Measurements from ENCODE around the gene FRMD1.

The FRMD1 gene

DNA sequence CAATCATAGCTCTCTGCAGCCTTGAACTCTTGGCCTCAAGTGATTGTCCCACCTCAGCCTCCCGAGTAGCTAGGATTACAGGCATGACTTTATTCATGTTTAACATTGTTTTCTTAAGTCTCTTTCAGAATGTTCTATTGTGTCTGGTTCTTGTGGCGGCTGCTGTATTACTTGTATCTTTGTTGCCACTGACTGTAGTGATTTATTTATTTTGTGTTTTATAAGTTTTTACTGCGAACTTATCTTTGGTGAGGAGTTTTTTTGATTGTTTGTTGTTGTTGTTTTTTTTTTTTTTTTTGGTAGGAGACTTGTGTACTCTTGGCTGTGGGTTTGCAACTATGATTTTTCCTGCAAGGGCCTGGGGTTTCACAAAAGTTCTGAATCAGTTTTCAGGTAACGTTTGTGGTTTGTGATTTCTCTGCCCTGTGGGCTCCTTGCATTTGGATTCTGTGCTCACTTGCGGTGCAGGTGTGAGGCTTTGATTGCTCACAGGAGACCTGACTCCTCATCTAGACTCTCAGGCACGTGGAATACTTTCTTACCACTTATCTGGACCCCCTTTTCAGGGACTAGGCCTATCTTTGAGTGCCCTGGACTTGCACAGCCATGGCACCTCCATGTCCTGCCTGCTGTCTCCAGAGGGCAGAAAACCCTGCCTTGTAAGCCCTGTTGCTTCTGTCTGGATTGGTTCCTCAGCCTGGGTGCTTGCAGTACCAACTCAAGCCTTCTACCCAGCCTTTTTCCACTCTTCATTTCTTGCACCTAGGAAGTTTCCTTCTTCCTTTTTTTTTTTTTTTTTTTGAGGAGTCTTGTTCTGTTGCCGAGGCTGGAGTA, 56.3 kb downstream of the FRMD1 start (continued):
- TF ChIP-seq, protein P1, sequence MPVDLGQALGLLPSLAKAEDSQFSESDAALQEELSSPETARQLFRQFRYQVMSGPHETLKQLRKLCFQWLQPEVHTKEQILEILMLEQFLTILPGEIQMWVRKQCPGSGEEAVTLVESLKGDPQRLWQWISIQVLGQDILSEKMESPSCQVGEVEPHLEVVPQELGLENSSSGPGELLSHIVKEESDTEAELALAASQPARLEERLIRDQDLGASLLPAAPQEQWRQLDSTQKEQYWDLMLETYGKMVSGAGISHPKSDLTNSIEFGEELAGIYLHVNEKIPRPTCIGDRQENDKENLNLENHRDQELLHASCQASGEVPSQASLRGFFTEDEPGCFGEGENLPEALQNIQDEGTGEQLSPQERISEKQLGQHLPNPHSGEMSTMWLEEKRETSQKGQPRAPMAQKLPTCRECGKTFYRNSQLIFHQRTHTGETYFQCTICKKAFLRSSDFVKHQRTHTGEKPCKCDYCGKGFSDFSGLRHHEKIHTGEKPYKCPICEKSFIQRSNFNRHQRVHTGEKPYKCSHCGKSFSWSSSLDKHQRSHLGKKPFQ (tag by site-specific recombination; IDR thresholded peaks at IDR 0.05) = no peak
- TF ChIP-seq ZXDB (tag by site-specific recombination; IDR thresholded peaks at IDR 0.05) = peak; percentile 40; the same call in 1 of the 2 replicates
- TF ChIP-seq, protein P2, sequence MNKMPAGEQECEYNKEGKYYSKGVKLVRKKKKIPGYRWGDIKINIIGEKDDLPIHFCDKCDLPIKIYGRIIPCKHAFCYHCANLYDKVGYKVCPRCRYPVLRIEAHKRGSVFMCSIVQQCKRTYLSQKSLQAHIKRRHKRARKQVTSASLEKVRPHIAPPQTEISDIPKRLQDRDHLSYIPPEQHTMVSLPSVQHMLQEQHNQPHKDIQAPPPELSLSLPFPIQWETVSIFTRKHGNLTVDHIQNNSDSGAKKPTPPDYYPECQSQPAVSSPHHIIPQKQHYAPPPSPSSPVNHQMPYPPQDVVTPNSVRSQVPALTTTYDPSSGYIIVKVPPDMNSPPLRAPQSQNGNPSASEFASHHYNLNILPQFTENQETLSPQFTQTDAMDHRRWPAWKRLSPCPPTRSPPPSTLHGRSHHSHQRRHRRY (tag by site-specific recombination; IDR thresholded peaks at IDR 0.05) = no peak
- no peak for TF ChIP-seq ZFP3 (tag by site-specific recombination; IDR thresholded peaks at IDR 0.05; ENCODE audit: low read depth)
- no peak for TF ChIP-seq ZSCAN23 (tag by site-specific recombination; IDR thresholded peaks at IDR 0.05)
- TF ChIP-seq SCRT1 (tag by site-specific recombination; IDR thresholded peaks at IDR 0.05; ENCODE audit: borderline replicate concordance) = 0 out of 2 replicates have a peak, but pooled peaks have one; percentile 42
- peak; percentile 20; the same call in 1 of the 2 replicates for TF ChIP-seq ZNF600 (tag by site-specific recombination; IDR thresholded peaks at IDR 0.05)
- TF ChIP-seq, protein P3, sequence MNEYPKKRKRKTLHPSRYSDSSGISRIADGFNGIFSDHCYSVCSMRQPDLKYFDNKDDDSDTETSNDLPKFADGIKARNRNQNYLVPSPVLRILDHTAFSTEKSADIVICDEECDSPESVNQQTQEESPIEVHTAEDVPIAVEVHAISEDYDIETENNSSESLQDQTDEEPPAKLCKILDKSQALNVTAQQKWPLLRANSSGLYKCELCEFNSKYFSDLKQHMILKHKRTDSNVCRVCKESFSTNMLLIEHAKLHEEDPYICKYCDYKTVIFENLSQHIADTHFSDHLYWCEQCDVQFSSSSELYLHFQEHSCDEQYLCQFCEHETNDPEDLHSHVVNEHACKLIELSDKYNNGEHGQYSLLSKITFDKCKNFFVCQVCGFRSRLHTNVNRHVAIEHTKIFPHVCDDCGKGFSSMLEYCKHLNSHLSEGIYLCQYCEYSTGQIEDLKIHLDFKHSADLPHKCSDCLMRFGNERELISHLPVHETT (tag by site-specific recombination; IDR thresholded peaks at IDR 0.05) = no peak
- no peak for TF ChIP-seq ZFP37 (tag by site-specific recombination; IDR thresholded peaks at IDR 0.05)
- peak; percentile 50; the same call in 1 of the 2 replicates for TF ChIP-seq BCL11A (tag by site-specific recombination; IDR thresholded peaks at IDR 0.05; ENCODE audit: low read depth)
- no peak for TF ChIP-seq ZNF324 (tag by site-specific recombination; IDR thresholded peaks at IDR 0.05)
- TF ChIP-seq SCRT2 (tag by site-specific recombination; IDR thresholded peaks at IDR 0.05) = peak; percentile 56
- TF ChIP-seq, protein P4, sequence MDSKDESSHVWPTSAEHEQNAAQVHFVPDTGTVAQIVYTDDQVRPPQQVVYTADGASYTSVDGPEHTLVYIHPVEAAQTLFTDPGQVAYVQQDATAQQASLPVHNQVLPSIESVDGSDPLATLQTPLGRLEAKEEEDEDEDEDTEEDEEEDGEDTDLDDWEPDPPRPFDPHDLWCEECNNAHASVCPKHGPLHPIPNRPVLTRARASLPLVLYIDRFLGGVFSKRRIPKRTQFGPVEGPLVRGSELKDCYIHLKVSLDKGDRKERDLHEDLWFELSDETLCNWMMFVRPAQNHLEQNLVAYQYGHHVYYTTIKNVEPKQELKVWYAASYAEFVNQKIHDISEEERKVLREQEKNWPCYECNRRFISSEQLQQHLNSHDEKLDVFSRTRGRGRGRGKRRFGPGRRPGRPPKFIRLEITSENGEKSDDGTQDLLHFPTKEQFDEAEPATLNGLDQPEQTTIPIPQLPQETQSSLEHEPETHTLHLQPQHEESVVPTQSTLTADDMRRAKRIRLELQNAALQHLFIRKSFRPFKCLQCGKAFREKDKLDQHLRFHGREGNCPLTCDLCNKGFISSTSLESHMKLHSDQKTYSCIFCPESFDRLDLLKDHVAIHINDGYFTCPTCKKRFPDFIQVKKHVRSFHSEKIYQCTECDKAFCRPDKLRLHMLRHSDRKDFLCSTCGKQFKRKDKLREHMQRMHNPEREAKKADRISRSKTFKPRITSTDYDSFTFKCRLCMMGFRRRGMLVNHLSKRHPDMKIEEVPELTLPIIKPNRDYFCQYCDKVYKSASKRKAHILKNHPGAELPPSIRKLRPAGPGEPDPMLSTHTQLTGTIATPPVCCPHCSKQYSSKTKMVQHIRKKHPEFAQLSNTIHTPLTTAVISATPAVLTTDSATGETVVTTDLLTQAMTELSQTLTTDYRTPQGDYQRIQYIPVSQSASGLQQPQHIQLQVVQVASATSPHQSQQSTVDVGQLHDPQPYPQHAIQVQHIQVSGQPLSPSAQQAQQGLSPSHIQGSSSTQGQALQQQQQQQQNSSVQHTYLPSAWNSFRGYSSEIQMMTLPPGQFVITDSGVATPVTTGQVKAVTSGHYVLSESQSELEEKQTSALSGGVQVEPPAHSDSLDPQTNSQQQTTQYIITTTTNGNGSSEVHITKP (tag by site-specific recombination; IDR thresholded peaks at IDR 0.05) = peak; percentile 32; the same call in 1 of the 2 replicates
- TF ChIP-seq OSR2 (tag by site-specific recombination; IDR thresholded peaks at IDR 0.05) = peak; percentile 60; the same call in 1 of the 2 replicates
- TF ChIP-seq, protein P5, sequence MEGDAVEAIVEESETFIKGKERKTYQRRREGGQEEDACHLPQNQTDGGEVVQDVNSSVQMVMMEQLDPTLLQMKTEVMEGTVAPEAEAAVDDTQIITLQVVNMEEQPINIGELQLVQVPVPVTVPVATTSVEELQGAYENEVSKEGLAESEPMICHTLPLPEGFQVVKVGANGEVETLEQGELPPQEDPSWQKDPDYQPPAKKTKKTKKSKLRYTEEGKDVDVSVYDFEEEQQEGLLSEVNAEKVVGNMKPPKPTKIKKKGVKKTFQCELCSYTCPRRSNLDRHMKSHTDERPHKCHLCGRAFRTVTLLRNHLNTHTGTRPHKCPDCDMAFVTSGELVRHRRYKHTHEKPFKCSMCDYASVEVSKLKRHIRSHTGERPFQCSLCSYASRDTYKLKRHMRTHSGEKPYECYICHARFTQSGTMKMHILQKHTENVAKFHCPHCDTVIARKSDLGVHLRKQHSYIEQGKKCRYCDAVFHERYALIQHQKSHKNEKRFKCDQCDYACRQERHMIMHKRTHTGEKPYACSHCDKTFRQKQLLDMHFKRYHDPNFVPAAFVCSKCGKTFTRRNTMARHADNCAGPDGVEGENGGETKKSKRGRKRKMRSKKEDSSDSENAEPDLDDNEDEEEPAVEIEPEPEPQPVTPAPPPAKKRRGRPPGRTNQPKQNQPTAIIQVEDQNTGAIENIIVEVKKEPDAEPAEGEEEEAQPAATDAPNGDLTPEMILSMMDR (tag by site-specific recombination; IDR thresholded peaks at IDR 0.05) = peak; percentile 36; the same call in 1 of the 2 replicates
- TF ChIP-seq, protein P6, sequence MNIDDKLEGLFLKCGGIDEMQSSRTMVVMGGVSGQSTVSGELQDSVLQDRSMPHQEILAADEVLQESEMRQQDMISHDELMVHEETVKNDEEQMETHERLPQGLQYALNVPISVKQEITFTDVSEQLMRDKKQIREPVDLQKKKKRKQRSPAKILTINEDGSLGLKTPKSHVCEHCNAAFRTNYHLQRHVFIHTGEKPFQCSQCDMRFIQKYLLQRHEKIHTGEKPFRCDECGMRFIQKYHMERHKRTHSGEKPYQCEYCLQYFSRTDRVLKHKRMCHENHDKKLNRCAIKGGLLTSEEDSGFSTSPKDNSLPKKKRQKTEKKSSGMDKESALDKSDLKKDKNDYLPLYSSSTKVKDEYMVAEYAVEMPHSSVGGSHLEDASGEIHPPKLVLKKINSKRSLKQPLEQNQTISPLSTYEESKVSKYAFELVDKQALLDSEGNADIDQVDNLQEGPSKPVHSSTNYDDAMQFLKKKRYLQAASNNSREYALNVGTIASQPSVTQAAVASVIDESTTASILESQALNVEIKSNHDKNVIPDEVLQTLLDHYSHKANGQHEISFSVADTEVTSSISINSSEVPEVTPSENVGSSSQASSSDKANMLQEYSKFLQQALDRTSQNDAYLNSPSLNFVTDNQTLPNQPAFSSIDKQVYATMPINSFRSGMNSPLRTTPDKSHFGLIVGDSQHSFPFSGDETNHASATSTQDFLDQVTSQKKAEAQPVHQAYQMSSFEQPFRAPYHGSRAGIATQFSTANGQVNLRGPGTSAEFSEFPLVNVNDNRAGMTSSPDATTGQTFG (tag by site-specific recombination; IDR thresholded peaks at IDR 0.05; ENCODE audit: borderline replicate concordance) = no peak
- no peak for TF ChIP-seq REPIN1 (tag by site-specific recombination; IDR thresholded peaks at IDR 0.05; ENCODE audit: low read depth)
- TF ChIP-seq, protein P7, sequence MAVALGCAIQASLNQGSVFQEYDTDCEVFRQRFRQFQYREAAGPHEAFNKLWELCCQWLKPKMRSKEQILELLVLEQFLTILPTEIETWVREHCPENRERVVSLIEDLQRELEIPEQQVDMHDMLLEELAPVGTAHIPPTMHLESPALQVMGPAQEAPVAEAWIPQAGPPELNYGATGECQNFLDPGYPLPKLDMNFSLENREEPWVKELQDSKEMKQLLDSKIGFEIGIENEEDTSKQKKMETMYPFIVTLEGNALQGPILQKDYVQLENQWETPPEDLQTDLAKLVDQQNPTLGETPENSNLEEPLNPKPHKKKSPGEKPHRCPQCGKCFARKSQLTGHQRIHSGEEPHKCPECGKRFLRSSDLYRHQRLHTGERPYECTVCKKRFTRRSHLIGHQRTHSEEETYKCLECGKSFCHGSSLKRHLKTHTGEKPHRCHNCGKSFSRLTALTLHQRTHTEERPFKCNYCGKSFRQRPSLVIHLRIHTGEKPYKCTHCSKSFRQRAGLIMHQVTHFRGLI (tag by site-specific recombination; IDR thresholded peaks at IDR 0.05) = no peak
- TF ChIP-seq ZNF529 (tag by site-specific recombination; IDR thresholded peaks at IDR 0.05; ENCODE audit: insufficient replicate concordance) = no peak
- no peak for TF ChIP-seq KLF16 (tag by site-specific recombination; IDR thresholded peaks at IDR 0.05)
- 0 out of 2 replicates have a peak, but pooled peaks have one; percentile 51 for TF ChIP-seq ZNF843 (tag by site-specific recombination; IDR thresholded peaks at IDR 0.05)
- no peak for TF ChIP-seq ZNF221 (tag by site-specific recombination; IDR thresholded peaks at IDR 0.05; ENCODE audit: borderline replicate concordance)
